Neural crest cell (in vitro differentiated cells): Measurements from ENCODE around the gene ZNF839. TPM values are rescaled to one million over a fixed set of nuclear protein-coding genes. Genes with fewer than 3 reads are reported as not detected.

ENCODE experiments used
- DNase-seq: peaks from one replicate; pipeline ENCODE4 v3.0.0; 2021; ENCODE audit warnings: low read depth, mixed read lengths, low spot score
- H3K27ac Mint-ChIP-seq: one replicate; pipeline ENCODE4 v1.8.0; 2021; ENCODE audit warnings: mild to moderate bottlenecking, mixed read lengths; ENCODE audit not compliant: unreplicated experiment
- H3K27me3 Mint-ChIP-seq: 2 replicates; pipeline ENCODE4 v1.8.0; 2021; ENCODE audit warnings: low read depth, mild to moderate bottlenecking, mixed read lengths
- H3K36me3 Mint-ChIP-seq: 2 replicates; pipeline ENCODE4 v1.8.0; 2021; ENCODE audit warnings: low read depth, mild to moderate bottlenecking, mixed read lengths
- H3K4me1 Mint-ChIP-seq: 2 replicates; pipeline ENCODE4 v1.8.0; 2021; ENCODE audit warnings: mixed read lengths
- H3K4me3 Mint-ChIP-seq: one replicate; pipeline ENCODE4 v1.8.0; 2021; ENCODE audit warnings: mild to moderate bottlenecking, mixed read lengths
- H3K9me3 Mint-ChIP-seq: 2 replicates; pipeline ENCODE4 v1.8.0; 2021; ENCODE audit warnings: mixed read lengths
- CTCF ChIP-seq: fragments of 200-600 bp; sonication (generic); conservative IDR thresholded peaks from 2 replicates; pipeline ENCODE4 v1.5.0; 2021; ENCODE audit warnings: antibody characterized with exemption, mild to moderate bottlenecking
- total RNA-seq: library from RNA; stranded (reverse); gene quantifications from 2 replicates; pipeline ENCODE4 v1.2.1, GENCODE V29; 2021

Gene ZNF839
- total RNA-seq, 1 donor from 2014 or later: 16.1 TPM

DNA sequence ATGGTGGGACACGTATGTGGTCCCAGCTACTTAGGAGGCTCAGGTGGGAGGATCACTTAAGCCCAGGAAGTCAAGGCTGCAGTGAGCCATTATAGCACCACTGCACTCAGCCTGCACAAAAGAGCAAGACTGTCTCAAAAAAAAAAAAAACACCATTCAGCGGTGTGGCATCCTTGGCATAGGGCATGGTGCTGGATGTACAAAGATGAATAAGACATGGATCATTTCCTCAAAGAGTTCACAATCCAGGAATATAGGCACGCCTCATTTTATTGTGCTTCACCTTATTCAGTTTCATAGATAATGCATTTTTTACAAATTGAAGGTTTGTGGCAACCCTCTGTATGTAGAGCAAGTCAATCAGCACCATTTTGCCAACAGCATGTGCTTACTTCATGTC is 36.7 kb downstream of the ZNF839 start:
- Mint-ChIP-seq H3K36me3 (peaks cover 3% of the 10 kb centered on the region), H3K4me1 (peaks cover 5% of the 10 kb centered on the region), H3K27ac (no peak overlapping the region), H3K4me3 (no peak overlapping the region), H3K9me3 (no peaks in the 10 kb centered on the region), H3K27me3 (no peaks in the 10 kb centered on the region)
- TF ChIP-seq CTCF: no peak
- no peak for DNase-seq

DNA sequence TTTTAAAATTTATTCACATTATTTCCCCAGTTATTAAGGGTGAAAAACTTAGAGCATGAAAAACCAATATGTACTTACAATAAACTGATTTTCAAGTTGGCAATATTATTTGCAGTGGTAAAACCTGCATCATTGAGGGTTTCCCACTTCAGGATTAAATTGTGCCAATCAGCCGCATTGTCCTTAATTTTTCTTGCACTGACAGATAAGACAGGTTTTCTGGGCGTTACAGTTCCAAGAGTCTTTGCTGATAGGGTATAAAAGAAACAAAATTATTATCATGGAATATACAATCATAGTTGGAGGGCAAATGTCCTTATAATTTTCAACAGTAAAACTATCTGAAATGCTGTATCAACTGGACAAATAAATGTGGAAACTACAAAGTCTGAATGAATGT is 39.8 kb downstream of the ZNF839 start:
- Mint-ChIP-seq H3K4me3 (no peak overlapping the region), H3K36me3 (peaks cover 3% of the 10 kb centered on the region), H3K9me3 (no peaks in the 10 kb centered on the region), H3K4me1 (peaks cover 13% of the 10 kb centered on the region), H3K27ac (no peak overlapping the region), H3K27me3 (no peaks in the 10 kb centered on the region)
- no peak for DNase-seq
- TF ChIP-seq CTCF: no peak

GRCh38 chr14:102360388-102360787 is 40.8 kb downstream of the ZNF839 start:
- no peaks in the 10 kb centered on the region for H3K9me3 Mint-ChIP-seq
- no peaks in the 10 kb centered on the region for H3K27me3 Mint-ChIP-seq
- H3K4me3 Mint-ChIP-seq: peak overlapping the region; percentile 84
- DNase-seq: no peak
- H3K36me3 Mint-ChIP-seq: peaks cover 1% of the 10 kb centered on the region
- no peak overlapping the region for H3K27ac Mint-ChIP-seq
- no peak for TF ChIP-seq CTCF
- peaks cover 13% of the 10 kb centered on the region for H3K4me1 Mint-ChIP-seq

DNA sequence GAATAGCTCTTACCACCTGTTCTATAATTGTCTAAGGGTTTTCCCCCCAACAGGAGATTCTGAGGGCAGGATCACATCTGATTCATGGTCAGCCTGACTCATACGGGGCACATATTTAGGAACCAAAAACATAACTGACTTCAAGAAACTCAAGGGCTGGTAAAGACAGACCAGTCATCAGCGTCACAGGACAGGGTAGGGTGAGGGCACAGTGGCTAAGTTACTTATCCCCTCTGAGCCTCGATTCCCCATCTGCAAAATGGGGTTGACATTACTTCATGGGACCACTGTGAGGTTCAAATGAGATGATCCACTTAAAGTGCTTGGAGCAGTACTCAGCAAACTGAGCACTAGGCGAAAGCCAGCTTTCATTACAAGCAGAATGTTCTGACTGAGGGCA is 42.5 kb downstream of the ZNF839 start:
- no peak for DNase-seq
- H3K36me3 Mint-ChIP-seq: no peaks in the 10 kb centered on the region
- no peak overlapping the region for H3K4me3 Mint-ChIP-seq
- H3K27ac Mint-ChIP-seq: peak overlapping the region; percentile 94
- H3K27me3 Mint-ChIP-seq: no peaks in the 10 kb centered on the region
- H3K4me1 Mint-ChIP-seq: peaks cover 17% of the 10 kb centered on the region
- TF ChIP-seq CTCF: no peak
- no peaks in the 10 kb centered on the region for H3K9me3 Mint-ChIP-seq

GRCh38 chr14:102362545-102363181 is 43.1 kb downstream of the ZNF839 start, which contains the start of the genes CINP and TECPR2:
Gene CINP, minus strand, starts transcription at chr14:102362890. Its CDS starts 39 bp downstream, at chr14:102362851.
Gene TECPR2, plus strand, starts transcription at chr14:102362941. Its CDS starts 13,781 bp downstream, at chr14:102376722.
- H3K36me3 Mint-ChIP-seq: no peaks in the 10 kb centered on the region
- no peaks in the 10 kb centered on the region for H3K27me3 Mint-ChIP-seq
- no peaks in the 10 kb centered on the region for H3K9me3 Mint-ChIP-seq

More at GRCh38 chr14:102362545-102363181, 43.1 kb downstream of the ZNF839 start, which contains the start of the genes CINP and TECPR2:
- peak; percentile 95 for DNase-seq
- TF ChIP-seq CTCF: no peak
- Mint-ChIP-seq H3K4me3 (no peak within 1 kb of the TSS), H3K27ac (peak within 1 kb of the TSS; percentile 97), H3K4me1 (peaks cover 21% of the 10 kb centered on the region)
